Ammon's horn (tissue), 1 donor: Measurements from ENCODE around the gene H1-8.
A peak's percentile ranks its signal among the peaks of the same experiment; 100 is the strongest.
"Not testable (repeated sequence)": the region's sequence is repeated elsewhere in the genome, so short reads cannot be mapped to it uniquely, and the experiment has no call there.

Experiments used
- DNase-seq: peaks from one replicate; pipeline ENCODE4 v3.0.0-alpha.2; 2016; ENCODE audit warnings: low spot score

H1-8 gene

DNA sequence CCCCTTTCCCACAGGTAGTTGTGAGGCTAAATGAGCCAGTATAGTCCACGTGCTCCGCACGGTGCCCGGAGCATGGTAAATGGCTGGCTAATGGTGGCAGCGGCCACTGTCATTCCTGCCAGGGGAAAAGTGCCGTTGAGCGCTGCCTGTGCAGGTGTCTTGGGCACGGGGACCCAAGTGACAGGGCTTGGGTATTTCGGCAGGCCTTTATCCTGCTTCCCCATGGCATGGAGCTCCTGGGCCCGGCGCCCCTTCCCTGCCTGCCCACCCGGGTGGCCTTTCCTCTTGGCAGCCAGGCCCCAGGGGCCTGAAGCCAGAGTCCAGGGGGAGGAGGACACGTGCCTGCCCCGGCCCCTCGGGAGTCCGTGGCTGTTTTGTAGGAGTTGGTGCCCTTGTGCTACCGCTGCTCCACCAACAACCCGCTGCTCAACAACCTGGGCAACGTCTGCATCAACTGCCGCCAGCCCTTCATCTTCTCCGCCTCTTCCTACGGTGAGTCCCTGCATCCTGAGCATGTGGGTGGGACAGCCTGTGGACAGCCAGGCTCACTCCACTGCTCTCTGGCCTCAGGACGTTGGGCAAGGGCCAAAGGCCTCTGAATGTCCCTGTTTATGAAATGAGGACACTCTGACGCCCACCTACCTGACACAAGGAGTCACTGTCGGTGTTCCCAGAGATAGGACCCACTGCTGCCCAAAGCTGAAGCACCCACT lies 27.7 kb upstream of the H1-8 start:
- DNase-seq, result not testable (repeated sequence)

GRCh38 chr3:129515821-129516432 lies 27.0 kb upstream of the H1-8 start:
- not testable (repeated sequence) for DNase-seq

- no peak for DNase-seq
Observed at GRCh38 chr3:129517516-129517915, 25.5 kb upstream of the H1-8 start.

DNA sequence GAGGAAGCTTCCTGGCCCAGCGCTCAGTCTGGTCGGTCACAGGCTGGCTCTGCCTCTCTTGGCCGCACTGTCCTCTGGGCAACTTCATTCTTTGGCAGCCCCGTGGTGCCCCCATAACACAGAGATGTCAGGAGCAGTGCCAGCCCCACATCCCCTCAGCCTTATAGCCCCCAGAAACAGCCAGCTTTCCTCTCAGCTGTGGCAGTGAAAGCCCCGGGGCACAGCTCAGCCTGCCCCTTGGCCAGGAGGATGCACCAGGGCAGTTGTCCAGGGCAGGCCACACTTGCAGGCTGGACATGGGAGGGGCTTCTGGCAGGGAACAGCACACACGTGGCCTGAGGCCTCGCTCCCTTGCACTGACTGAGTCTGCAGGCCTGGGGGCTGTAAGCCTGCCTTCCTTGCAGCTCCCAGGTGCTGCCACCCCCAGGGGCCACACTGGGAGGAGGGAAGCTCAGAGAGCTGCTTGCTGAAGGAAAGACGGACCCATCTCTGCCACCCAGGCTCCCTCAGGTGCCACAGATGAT lies 24.9 kb upstream of the H1-8 start:
- no peak for DNase-seq

DNA sequence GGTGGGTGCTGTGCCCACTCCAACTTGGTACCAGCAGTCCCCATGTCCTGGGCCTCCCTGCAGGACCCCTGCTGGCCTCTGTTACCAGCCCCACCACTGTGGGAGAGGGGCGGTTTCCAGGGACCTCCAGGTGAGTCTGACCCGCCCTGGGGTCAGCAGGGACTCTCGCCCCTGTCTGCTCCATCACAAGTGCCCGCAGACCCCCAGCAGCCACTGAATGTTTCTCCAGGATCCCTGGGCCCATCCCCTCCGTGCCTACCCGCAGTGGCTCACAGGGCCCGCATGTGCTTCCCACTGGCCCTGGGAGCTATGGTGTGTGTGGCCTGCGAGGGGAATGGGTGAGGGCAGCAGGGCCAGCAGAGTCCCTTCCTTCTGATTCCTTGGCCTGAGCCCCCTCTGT lies 24.4 kb upstream of the H1-8 start:
- no peak for DNase-seq

DNA sequence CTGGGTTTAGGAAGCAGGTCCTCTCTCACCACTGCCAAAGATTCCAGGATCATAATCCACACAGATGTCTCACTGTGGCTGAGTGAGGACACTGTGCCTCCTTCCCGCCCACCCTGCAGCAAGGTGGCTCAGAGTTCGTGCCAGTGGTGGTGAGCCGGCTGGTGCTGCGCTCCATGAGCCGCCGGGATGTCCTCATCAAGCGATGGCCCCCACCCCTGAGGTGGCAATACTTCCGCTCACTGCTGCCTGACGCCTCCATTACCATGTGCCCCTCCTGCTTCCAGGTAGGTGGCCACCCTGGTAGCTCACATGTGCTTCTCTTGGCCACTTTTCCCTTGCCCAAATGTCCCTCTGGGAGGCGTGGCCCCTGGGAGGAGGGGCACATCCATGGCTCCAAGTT lies 23.5 kb upstream of the H1-8 start:
- DNase-seq, result no peak

- DNase-seq, result no peak
Observed at GRCh38 chr3:129519896-129520715, 22.9 kb upstream of the H1-8 start.

DNA sequence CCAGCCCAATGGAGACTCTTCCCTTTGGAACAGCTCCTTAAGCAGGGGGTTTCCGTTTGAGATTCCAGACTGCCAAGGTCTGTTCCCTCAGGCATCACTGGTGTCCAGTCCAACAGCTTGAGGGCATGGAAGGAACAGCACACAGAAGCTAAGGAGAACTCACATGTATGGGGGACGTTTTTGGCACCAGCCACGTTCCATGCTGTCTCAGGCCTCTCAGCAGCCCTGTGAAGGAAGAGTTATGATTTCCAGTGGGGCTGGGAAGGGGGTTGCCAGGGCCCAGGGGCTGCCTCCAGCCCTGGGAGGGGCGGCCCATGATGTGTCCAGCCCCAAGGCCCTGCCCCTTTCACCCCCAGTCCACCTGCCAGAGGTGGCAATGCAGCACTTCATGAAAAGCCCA lies 22.0 kb upstream of the H1-8 start:
- DNase-seq, result no peak

DNA sequence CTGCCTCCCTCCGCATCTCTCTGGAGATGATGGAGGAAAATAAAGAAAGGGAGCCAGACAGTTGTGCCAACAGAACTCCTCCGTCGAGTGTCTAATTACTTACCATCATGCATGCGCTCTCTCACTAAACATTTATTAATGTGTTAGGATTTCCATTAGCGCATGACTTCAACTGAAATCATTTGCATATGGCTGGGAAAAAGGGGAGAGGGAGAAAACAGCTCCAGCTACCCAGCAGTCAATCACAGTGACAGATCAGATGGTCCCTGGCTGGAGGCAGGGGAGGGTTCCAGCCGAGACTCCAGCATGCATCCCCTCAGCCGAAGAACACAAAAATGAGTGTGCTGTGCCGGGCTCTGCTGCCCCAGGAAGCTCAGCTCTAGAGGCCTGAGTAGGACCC lies 21.4 kb upstream of the H1-8 start:
- no peak for DNase-seq

DNA sequence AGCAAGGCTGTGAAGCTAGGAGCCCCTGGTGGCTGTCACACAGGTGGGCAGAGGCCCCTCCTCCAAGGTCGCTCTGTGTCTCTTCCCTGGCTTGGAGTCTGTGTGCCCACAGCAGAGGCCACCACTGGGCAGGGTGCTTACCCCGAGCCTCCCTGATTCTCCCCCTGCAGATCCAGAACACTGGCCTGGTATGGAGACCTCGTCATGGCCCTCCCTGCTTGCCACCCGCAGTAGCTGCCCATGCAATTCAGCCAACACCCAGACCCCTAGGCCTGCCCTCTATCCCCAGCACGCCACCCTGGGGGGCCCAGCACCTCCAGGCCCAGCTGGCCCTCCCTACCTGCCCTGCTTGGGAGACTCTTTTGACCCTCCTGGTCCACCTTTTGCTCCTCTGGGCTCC lies 20.0 kb upstream of the H1-8 start:
- DNase-seq, result no peak

DNA sequence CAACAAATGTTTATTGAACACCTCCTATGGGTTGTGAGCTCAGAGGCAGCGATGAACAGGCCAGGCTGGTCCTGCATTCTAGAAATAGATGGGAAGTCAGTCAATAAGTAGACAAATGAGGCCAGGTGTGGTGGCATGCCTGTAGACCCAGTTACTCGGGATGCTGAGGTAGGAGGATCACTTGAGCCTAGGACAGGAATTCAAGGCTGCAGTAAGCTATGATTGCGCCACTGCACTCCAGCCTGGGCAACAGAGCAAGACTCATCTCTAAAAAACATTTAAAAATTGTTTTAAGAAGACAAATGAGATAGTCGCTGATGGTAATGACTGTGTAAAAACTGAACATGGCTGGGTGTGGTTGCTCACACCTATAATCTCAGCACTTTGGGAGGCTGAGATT lies 18.9 kb upstream of the H1-8 start:
- no peak for DNase-seq

DNA sequence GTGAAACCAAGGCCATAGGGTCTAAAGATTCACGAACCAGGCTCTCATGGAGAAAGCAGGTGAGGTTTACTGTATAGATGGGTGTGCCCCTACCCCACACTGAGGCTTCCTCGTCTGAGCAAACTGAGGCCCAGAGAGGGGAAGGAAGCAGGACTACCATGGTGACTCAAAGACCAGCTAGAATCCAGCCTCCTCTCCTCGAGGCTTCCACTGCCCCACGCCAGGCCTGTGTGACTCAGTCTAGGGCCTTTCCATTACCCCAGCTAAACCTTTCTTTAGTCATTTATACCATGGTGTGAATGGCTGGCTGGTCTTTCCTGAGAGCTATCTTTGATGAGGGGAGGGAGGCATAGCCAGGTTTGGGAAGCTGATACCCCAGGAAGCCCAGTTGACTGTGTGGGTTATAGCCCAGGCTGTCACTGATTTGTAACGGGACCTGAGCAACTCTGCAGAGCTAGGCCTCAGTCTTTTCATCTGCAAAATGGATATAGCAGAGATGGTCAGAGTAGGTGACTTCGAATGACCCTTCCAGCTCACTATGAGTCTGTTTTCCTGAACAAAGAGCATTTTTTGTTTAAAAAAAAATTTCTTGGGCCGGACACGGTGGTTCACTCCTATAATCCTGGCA lies 17.5 kb upstream of the H1-8 start:
- DNase-seq, result no peak

- DNase-seq, result peak; percentile 51
Observed at GRCh38 chr3:129526121-129526900, 16.7 kb upstream of the H1-8 start.

DNA sequence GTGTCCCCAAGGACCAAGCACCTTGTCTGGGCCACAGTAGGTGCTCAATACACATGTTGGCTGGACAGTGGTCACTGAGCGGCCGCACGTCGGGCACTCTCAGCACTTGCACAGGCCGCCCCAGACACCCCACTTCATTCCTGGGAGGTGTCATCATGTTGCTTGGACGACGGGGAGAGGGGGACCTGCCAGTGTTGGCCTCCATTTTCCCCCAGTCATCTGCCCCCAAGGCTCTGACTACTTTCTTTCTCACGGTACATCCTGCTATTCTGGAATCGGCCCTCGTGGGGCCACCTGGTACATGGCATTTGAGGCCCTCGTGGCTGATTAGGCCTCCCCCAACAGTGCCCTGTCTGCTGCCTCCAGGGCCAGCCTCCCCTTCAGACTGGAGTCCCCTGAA lies 15.7 kb upstream of the H1-8 start:
- no peak for DNase-seq

DNA sequence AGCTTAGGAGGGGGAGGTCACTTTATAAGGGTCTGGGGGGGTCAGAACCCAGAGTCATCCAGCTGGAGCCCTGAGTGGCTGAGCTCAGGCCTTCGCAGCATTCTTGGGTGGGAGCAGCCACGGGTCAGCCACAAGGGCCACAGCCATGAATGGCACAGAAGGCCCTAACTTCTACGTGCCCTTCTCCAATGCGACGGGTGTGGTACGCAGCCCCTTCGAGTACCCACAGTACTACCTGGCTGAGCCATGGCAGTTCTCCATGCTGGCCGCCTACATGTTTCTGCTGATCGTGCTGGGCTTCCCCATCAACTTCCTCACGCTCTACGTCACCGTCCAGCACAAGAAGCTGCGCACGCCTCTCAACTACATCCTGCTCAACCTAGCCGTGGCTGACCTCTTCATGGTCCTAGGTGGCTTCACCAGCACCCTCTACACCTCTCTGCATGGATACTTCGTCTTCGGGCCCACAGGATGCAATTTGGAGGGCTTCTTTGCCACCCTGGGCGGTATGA lies 14.3 kb upstream of the H1-8 start, which contains the start of gene RHO:
Gene RHO (plus strand): TSS at position 51 of the 512 bp plus-strand sequence. CDS start 95 bp downstream, at position 146.
- DNase-seq, result no peak

GRCh38 chr3:129529436-129530210 lies 13.4 kb upstream of the H1-8 start:
- no peak for DNase-seq

GRCh38 chr3:129530251-129530791 lies 12.7 kb upstream of the H1-8 start:
- DNase-seq, result no peak

- no peak for DNase-seq
Observed at GRCh38 chr3:129530821-129531220, 12.2 kb upstream of the H1-8 start.

GRCh38 chr3:129531699-129532098 lies 11.3 kb upstream of the H1-8 start:
- DNase-seq, result no peak

GRCh38 chr3:129532261-129532660 lies 10.7 kb upstream of the H1-8 start:
- no peak for DNase-seq
